Muscle of leg (tissue), 11 donors: ENCODE measurements around the gene HYAL2. TPM values are rescaled to one million over a fixed set of nuclear protein-coding genes. Genes with fewer than 3 reads are reported as not detected.
A peak's percentile ranks its signal among the peaks of the same experiment; 100 is the strongest.
"Not testable (repeated sequence)": the region's sequence is repeated elsewhere in the genome, so short reads cannot be mapped to it uniquely, and the experiment has no call there.

Experiments
- DNase-seq: peaks from one replicate; pipeline ENCODE4 v3.0.0; 2013
- H3K27ac ChIP-seq: one replicate; pipeline ENCODE4 v1.5.1; 2013; ENCODE audit warnings: mild to moderate bottlenecking, low read length, control low read depth
- H3K27me3 ChIP-seq: one replicate; pipeline ENCODE4 v1.6.1; 2013; ENCODE audit warnings: low read length; ENCODE audit not compliant: control insufficient read depth, insufficient read depth
- H3K36me3 ChIP-seq: one replicate; pipeline ENCODE4 v1.6.1; 2013; ENCODE audit warnings: low read length; ENCODE audit not compliant: control insufficient read depth, insufficient read depth
- H3K4me1 ChIP-seq: one replicate; pipeline ENCODE4 v1.6.1; 2013; ENCODE audit warnings: low read length; ENCODE audit not compliant: control insufficient read depth, insufficient read depth
- H3K4me3 ChIP-seq: one replicate; pipeline ENCODE4 v1.5.1; 2013; ENCODE audit warnings: low read length, control low read depth
- H3K9me3 ChIP-seq: replicated peaks from 2 replicates; pipeline ENCODE4 v1.6.1; 2013; ENCODE audit warnings: low read depth, low read length; ENCODE audit not compliant: control insufficient read depth
- WGBS: methylation state at CpG from one replicate; pipeline ENCODE4 v1.1.5; 2013; ENCODE audit warnings: missing lambda C conversion rate; ENCODE audit not compliant: insufficient coverage; 5-methylcytosine and 5-hydroxymethylcytosine counted together
- polyA plus RNA-seq, 8 donors: library from polyadenylated mRNA; unstranded; fragments of 120-200 nt; gene quantifications; one replicate each; pipeline versions ENCODE4 v1.2.1 to v1.2.3, GENCODE V29; 2013; ENCODE audit warnings: inconsistent platforms in 1 of 8, low replicate concordance in 1 of 8; ENCODE audit not compliant: insufficient read length in 8 of 8, insufficient read depth in 1 of 8
- total RNA-seq: library from RNA; stranded (reverse); fragments of 120-200 nt; gene quantifications from one replicate; pipeline ENCODE4 v1.2.4, GENCODE V29; 2013

HYAL2 gene
- total and polyA plus RNA-seq, 9 donors, result 34.3 to 51.6 (median 47.7) TPM

DNA sequence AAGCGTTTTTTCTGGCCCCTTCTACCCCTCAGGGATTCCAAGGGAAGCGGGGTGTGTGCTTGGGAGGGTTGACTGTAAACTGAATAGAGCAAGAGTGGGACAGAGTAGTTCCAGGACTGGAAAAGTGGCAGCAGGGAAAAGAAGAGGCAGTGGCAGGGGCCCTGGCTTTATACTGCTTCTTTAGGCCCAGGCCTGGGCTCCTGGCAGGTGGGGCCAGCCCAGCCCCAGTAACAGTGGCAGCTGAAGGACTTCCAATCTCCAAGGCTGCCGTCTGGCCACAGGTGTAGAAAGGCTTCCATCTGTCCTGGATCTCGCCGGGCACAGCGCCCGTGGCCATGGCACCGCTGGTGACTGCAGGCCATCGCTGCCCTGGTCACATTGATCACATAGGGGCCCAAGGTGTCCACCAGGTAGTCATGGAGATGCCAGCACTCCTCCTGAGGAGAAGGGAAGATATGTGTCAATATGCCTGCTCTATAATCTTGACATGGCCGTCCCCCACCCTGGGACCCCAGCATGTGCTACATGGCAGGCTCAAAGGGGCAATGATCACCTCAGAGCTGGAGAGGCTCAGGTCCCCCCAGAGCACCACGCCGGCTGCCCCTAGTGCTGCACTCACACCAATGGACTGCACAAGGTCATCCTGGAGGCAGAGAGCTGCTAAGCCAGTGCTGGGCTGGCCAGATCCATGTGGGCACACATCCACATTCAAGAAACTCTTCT lies 29.3 kb downstream of the HYAL2 start:
- H3K4me3 ChIP-seq, result no peak overlapping the region

DNA sequence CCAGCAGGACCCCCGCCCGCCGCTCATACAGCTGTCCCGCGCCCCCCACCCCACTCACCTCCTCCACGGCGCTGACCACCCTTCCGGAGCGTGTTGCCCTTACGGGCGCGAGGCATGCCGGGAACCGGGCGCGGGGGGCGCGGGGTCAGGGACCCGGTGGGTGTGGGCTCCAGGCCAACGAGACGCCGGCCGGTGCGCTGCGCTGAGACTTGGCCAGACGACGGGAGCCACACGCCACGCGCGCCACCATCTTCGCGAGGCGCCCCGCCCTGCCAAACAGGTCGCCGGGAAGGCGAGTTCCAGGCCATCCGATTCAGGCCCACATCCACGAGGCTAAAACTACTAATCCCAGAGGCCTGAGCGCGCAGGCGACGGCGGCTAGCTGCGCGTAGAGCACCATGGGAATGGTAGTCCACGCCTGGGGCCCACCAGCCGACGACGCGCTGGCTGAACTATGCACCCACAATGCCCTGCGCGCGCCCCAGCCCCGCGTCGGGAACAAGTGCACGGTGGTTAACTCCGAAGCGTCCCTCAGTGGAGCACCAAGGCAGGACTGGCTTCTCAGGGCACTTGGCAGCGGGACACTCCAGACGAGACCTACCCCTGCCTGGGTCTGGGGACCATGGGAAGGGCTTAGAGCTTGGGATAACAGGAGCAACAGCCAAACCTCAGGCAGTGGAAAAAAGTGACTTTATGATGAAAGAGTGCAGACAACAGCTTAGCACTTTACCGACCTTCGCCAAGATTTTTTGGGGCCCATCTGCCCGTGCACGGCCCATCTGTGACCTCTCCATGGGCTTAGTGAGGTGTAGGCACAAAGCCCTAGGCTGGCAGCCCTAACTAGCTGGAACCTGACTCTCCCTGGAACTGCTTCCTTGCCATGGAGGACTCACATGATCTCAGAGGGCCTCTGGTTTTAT lies 30.1 kb downstream of the HYAL2 start, which contains the start of gene IFRD2:
Gene IFRD2, minus strand, starts transcription at position 271 of the 920 bp plus-strand sequence. Its CDS starts 155 bp downstream, at position 116.
- no peaks in the 10 kb centered on the region for H3K27me3 ChIP-seq
- DNase-seq, result peak; percentile 99
- H3K27ac ChIP-seq, result peak within 1 kb of the TSS; percentile 89
- peaks cover 19% of the 10 kb centered on the region for H3K4me1 ChIP-seq
- peak within 1 kb of the TSS; percentile 93 for H3K4me3 ChIP-seq
- peaks cover 36% of the 10 kb centered on the region for H3K36me3 ChIP-seq
- WGBS, result under 1% methylated on average over 66 of the region's 67 CpGs
- H3K9me3 ChIP-seq, result no peaks in the 10 kb centered on the region

More for the DNA sequence above, 29.3 kb downstream of the HYAL2 start:
- Histone ChIP-seq H3K9me3 (no peaks in the 10 kb centered on the region), H3K36me3 (peaks cover 31% of the 10 kb centered on the region), H3K4me1 (peaks cover 21% of the 10 kb centered on the region), H3K27me3 (no peaks in the 10 kb centered on the region), H3K27ac (peak overlapping the region; percentile 89)
- WGBS, result 71% methylated on average over 10 of the region's 12 CpGs
- DNase-seq, result peak; percentile 37

DNA sequence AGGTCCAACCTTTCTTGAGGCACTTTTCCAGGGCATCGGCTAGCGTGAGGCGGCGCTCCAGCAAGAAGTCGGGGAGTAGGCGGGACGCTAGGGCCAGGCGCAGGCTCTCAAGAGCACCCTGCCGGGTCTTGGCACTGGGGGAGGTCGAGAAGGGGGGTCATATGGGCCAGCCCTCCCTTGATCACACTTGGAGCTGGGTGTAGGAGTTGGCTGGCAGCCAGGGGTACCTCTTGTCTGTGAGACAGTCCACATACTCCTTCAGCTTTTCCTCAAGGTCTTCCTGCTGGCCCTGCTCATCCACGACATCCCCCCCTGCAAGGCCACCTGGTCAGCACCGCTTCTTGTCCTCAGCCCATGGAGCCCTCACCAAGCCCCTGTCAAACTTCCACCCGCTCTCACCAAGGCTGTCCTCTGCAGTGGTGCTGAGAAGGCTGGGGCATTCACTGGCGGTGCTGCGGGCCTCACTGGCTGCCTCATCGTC lies 32.3 kb downstream of the HYAL2 start:
- DNase-seq, result peak; percentile 28
- Histone ChIP-seq H3K4me3 (no peak overlapping the region), H3K27ac (no peak overlapping the region), H3K36me3 (peaks cover 41% of the 10 kb centered on the region), H3K9me3 (no peaks in the 10 kb centered on the region), H3K27me3 (no peaks in the 10 kb centered on the region), H3K4me1 (peaks cover 19% of the 10 kb centered on the region)
- WGBS, result 94% methylated on average over 13 of the region's 16 CpGs

DNA sequence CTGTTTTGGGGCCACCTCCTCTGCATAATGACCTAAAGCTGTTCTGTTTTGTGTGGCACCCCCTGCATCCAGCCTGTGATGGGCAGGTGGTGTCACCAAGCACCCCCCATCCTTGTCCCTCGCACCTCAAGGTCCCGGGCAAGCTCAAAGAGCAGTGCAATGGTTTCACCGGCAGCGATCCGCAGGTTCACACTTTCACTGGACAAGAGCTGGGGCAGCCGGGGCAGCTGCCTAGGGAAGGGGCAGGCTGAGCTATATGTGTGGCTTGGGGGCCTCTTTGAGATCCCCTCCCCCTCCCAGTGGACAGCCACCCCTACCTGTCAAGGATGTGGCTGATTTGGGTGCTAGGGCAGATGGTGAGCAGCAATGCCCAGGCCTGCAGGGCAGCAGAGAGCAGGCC lies 33.4 kb downstream of the HYAL2 start:
- 100% methylated on average over 1 of the region's 6 CpGs for WGBS
- Histone ChIP-seq H3K36me3 (peaks cover 41% of the 10 kb centered on the region), H3K27ac (no peak overlapping the region), H3K9me3 (no peaks in the 10 kb centered on the region), H3K4me1 (peaks cover 19% of the 10 kb centered on the region), H3K27me3 (no peaks in the 10 kb centered on the region), H3K4me3 (no peak overlapping the region)
- no peak for DNase-seq

DNA sequence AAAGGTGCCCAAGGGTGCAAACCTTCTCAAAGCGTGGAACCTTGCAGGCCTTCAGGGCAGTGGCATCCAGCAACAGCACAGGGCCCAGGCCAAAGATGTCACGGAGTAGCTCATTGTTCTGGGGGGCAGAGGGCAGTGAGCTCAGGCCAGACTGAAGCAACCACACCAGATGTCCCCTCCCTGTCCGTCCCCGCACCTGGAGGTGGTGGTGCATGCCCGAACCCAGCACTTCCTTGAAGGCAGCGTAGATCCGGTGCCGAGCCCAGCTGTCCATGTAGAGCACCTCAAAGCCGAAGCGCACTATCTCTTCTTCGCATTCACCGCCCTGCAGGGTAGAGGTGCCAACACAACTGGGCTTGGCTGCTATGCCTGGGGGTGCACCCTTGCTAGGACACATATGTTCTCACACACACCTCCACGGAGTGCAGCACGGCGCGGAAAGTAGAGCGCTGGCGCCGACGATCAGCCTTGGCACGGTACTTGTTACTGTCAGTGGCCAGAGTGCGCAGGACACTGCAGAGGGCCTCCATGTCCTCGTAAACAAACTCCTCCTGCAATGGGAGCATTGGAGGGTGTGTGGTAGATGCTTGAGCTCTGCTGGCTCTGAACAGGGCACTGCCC lies 34.0 kb downstream of the HYAL2 start:
- Histone ChIP-seq H3K27me3 (no peaks in the 10 kb centered on the region), H3K27ac (no peak overlapping the region), H3K4me3 (no peak overlapping the region), H3K4me1 (peaks cover 19% of the 10 kb centered on the region), H3K9me3 (no peaks in the 10 kb centered on the region), H3K36me3 (peaks cover 41% of the 10 kb centered on the region)
- no peak for DNase-seq
- 95% methylated on average over 21 of the region's 23 CpGs for WGBS

DNA sequence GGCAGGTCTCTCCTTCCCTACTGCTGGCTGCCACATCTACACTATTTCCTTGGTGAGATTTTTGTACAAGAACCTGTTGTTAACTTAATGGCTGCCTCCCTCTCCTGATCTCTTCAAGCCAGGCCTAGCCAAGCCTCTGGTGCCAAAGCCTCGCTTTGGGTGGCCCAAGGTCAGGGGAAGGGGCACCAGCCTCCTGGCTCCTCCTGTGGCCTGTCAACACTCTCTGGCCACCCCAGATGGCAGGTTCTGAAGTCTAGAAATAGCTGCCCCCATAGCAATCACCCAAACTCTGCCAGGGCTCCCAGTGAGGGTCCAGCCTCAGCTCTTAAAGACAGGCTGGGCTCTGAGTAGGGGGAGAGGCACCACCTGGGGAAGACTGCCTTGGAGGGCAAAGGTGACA lies 35.3 kb downstream of the HYAL2 start:
- Histone ChIP-seq H3K4me1 (peaks cover 8% of the 10 kb centered on the region), H3K27me3 (no peaks in the 10 kb centered on the region), H3K9me3 (no peaks in the 10 kb centered on the region), H3K27ac (no peak overlapping the region), H3K4me3 (no peak overlapping the region), H3K36me3 (peaks cover 41% of the 10 kb centered on the region)
- peak; percentile 2 for DNase-seq
- 100% methylated on average over 1 of the region's 1 CpG for WGBS

DNA sequence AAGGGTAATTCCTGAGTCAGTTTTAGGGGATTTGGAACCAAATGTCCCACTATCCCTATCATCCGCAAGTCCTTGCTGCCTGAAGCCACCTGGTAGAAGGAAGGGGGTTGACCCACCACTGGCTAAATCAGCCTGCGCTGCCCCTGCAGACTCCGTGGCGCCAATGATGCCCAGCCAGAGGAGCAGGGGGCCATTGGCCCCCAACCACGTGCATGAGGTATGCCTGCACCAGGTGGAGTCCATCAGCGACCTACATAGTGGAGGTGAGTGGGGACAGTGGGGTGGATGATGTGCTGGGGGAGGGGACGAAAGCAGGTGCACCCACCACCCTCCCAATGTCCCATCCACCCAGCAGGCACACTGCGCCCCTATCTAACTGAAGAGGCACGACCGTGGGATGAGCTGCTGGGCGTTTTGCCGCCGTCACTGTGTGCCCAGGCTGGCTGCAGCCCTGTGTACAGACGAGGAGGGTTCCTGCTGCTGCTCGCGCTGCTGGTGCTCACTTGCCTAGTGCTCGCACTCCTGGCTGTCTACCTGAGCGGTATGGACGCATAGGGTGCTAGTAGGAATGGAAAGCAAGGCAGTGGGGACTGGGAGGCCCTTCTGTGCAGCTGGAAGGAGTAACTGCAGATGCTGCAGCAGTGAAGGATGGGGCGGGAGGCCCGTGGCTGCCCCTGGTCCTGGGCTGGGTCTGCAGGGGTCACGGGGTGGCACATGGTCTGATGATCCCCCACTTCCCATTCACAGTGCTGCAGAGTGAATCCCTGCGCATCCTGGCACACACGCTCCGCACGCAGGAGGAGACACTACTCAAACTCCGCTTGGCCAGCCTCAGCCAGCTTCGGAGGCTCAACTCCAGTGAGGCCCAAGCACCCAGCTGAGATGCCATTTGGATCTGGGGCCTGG lies 36.0 kb downstream of the HYAL2 start:
- WGBS, result 89% methylated on average over 22 of the region's 28 CpGs

DNA sequence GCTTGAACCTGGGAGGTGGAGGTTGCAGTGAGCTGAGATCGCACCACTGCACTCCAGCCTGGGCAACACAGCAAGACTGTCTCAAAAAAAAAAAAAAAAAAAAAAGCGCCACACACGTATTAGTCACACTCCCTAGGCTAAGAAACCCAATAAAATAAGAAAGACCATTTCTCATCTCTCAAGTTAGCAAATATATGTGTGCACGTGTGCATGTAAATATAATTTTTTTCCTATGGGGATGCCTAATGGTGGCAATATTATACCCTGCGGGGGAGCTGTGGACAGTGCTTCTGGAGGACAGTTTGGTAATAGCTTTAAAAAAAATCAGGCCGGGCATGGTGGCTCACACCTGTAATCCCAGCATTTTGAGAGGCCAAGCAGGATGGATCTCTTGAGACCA lies 38.4 kb downstream of the HYAL2 start:
- H3K36me3 ChIP-seq, result peaks cover 26% of the 10 kb centered on the region
- not testable (repeated sequence) for H3K27ac ChIP-seq, H3K4me3 ChIP-seq, DNase-seq, H3K4me1 ChIP-seq, H3K27me3 ChIP-seq, H3K9me3 ChIP-seq
- WGBS, result 100% methylated on average over 1 of the region's 6 CpGs

More for the DNA sequence above, 36.0 kb downstream of the HYAL2 start:
- peak; percentile 4 for DNase-seq
- H3K4me1 ChIP-seq, result peaks cover 6% of the 10 kb centered on the region
- H3K27ac ChIP-seq, result no peak overlapping the region
- H3K4me3 ChIP-seq, result no peak overlapping the region
- no peaks in the 10 kb centered on the region for H3K9me3 ChIP-seq
- H3K36me3 ChIP-seq, result peaks cover 41% of the 10 kb centered on the region
- no peaks in the 10 kb centered on the region for H3K27me3 ChIP-seq

DNA sequence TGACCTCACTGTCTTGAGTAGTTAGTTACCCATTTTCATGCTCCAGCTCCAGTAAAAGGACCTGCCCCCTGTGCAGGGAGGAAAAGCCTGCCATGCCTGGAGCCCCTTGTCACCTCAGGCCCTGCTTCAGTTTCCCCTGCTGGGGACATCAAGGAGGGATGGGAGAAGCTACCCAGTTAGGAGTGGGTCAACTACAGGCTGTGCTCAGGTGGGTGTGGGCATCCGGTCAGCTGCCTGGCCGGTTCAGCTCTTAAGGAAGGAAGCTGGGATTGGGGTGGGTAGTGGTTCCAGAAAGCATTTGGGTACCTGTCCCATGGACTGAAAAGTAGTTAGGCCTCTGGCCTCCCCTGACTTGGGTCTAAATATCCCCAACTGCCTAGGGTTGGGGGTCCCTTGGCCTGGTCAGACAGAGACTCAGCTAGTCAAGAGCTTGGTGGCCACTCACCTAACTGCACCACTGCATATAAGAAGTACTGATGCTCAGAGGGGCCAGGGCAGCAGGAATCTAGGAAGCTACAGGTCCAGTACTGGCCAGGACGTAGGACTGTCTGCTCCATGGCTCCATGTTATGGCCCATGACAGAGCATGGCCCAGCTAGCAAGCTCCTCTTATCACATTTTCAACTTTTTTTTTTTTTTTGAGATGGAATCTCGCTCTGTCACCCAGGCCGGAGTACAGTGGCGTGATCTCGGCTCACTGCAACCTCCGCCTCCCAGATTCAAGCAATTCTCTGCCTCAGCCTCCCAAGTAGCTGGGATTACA lies 43.1 kb downstream of the HYAL2 start:
- Histone ChIP-seq H3K27me3 (peaks cover 27% of the 10 kb centered on the region), H3K4me3 (peak overlapping the region; percentile 7), H3K36me3 (peaks cover 17% of the 10 kb centered on the region), H3K27ac (peak overlapping the region; percentile 90), H3K9me3 (no peaks in the 10 kb centered on the region), H3K4me1 (peaks cover 15% of the 10 kb centered on the region)
- DNase-seq, result no peak
- 90% methylated on average over 2 of the region's 8 CpGs for WGBS
